RPMI8226 (cell line): Measurements from ENCODE around the gene FNBP1L.
A peak's percentile ranks its signal among the peaks of the same experiment; 100 is the strongest.

ENCODE experiments used
- DNase-seq: peaks from one replicate; pipeline ENCODE4 v3.0.0-alpha.2; 2015

Gene FNBP1L

GRCh38 chr1:93447481-93448291, at the start of gene FNBP1L:
Gene FNBP1L (plus strand): TSS chr1:93448118. CDS start chr1:93448282, 164 bp downstream.
- DNase-seq, result peak; percentile 80

GRCh38 chr1:93399781-93400180, 48.1 kb upstream of the FNBP1L start:
- no peak for DNase-seq

- no peak for DNase-seq
Measured at GRCh38 chr1:93408203-93408602, 39.7 kb upstream of the FNBP1L start.

- DNase-seq, result no peak
Measured at GRCh38 chr1:93411000-93411399, 36.9 kb upstream of the FNBP1L start.

- peak; percentile 9 for DNase-seq
Measured at GRCh38 chr1:93414749-93415148, 33.2 kb upstream of the FNBP1L start.

- DNase-seq, result no peak
Measured at GRCh38 chr1:93415296-93415695, 32.6 kb upstream of the FNBP1L start.

GRCh38 chr1:93416183-93416582, 31.7 kb upstream of the FNBP1L start:
- DNase-seq, result no peak

GRCh38 chr1:93419344-93419743, 28.6 kb upstream of the FNBP1L start:
- DNase-seq, result no peak

- no peak for DNase-seq
Measured at GRCh38 chr1:93420400-93420799, 27.5 kb upstream of the FNBP1L start.

- no peak for DNase-seq
Measured at GRCh38 chr1:93426181-93426580, 21.7 kb upstream of the FNBP1L start.

GRCh38 chr1:93427656-93428055, 20.3 kb upstream of the FNBP1L start:
- DNase-seq, result no peak

GRCh38 chr1:93433407-93433961, 14.4 kb upstream of the FNBP1L start:
- DNase-seq, result peak; percentile 57

- no peak for DNase-seq
Measured at GRCh38 chr1:93434088-93434487, 13.8 kb upstream of the FNBP1L start.

GRCh38 chr1:93434987-93435386, 12.9 kb upstream of the FNBP1L start:
- DNase-seq, result no peak

GRCh38 chr1:93435443-93435842, 12.5 kb upstream of the FNBP1L start:
- no peak for DNase-seq

- no peak for DNase-seq
Measured at GRCh38 chr1:93436496-93436895, 11.4 kb upstream of the FNBP1L start.

GRCh38 chr1:93437976-93438605, 9.8 kb upstream of the FNBP1L start:
- peak; percentile 38 for DNase-seq

GRCh38 chr1:93438716-93439115, 9.2 kb upstream of the FNBP1L start:
- DNase-seq, result no peak

- DNase-seq, result no peak
Measured at GRCh38 chr1:93440272-93440671, 7.6 kb upstream of the FNBP1L start.

- no peak for DNase-seq
Measured at GRCh38 chr1:93440706-93441105, 7.2 kb upstream of the FNBP1L start.

GRCh38 chr1:93441589-93441988, 6.3 kb upstream of the FNBP1L start:
- DNase-seq, result no peak

- no peak for DNase-seq
Measured at GRCh38 chr1:93442008-93442666, 5.8 kb upstream of the FNBP1L start.

- no peak for DNase-seq
Measured at GRCh38 chr1:93442741-93443140, 5.2 kb upstream of the FNBP1L start.

GRCh38 chr1:93443454-93443853, 4.5 kb upstream of the FNBP1L start:
- DNase-seq, result no peak
